GM12872 (cell line): Measurements from ENCODE around the gene NEDD9.

Experiments used
- TF ChIP-seq, protein P1 (sequence below): IDR thresholded peaks from 3 replicates; pipeline ENCODE4 v1.5.1; 2011; ENCODE audit warnings: low read depth, mild to moderate bottlenecking, low read length, moderate library complexity; ENCODE audit not compliant: insufficient read depth

The NEDD9 gene

GRCh38 chr6:11260249-11261038 is 28.0 kb upstream of the NEDD9 start:
- TF ChIP-seq, protein P1, sequence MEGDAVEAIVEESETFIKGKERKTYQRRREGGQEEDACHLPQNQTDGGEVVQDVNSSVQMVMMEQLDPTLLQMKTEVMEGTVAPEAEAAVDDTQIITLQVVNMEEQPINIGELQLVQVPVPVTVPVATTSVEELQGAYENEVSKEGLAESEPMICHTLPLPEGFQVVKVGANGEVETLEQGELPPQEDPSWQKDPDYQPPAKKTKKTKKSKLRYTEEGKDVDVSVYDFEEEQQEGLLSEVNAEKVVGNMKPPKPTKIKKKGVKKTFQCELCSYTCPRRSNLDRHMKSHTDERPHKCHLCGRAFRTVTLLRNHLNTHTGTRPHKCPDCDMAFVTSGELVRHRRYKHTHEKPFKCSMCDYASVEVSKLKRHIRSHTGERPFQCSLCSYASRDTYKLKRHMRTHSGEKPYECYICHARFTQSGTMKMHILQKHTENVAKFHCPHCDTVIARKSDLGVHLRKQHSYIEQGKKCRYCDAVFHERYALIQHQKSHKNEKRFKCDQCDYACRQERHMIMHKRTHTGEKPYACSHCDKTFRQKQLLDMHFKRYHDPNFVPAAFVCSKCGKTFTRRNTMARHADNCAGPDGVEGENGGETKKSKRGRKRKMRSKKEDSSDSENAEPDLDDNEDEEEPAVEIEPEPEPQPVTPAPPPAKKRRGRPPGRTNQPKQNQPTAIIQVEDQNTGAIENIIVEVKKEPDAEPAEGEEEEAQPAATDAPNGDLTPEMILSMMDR, result no peak

GRCh38 chr6:11258260-11259237 is 26.1 kb upstream of the NEDD9 start:
- TF ChIP-seq, protein P1, result no peak

- TF ChIP-seq, protein P1, result no peak
Measured at GRCh38 chr6:11255610-11256009, 23.1 kb upstream of the NEDD9 start.

DNA sequence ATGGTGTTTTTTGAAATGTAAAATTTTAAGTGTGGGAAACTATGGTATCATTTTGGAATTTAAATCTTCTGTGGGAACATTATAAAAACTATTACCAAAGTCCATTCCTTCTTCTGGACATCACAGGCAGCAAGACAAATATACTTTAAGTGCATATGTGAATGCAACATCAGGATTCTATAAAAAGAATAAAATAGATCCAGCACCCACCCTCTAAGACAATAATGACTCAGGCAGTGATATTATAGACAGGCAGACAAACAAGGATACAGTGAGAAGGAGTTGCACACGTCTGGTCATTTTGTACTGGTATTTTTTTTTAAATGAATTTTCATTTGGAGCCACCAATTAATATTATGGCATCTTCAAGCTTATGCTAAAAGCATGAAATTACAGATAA is 21.1 kb upstream of the NEDD9 start:
- TF ChIP-seq, protein P1, result no peak

GRCh38 chr6:11251553-11252360 is 19.3 kb upstream of the NEDD9 start:
- TF ChIP-seq, protein P1, result no peak

GRCh38 chr6:11250108-11250507 is 17.6 kb upstream of the NEDD9 start:
- TF ChIP-seq, protein P1, result no peak
